Measurements from ENCODE around the gene PCNX1.

DNA sequence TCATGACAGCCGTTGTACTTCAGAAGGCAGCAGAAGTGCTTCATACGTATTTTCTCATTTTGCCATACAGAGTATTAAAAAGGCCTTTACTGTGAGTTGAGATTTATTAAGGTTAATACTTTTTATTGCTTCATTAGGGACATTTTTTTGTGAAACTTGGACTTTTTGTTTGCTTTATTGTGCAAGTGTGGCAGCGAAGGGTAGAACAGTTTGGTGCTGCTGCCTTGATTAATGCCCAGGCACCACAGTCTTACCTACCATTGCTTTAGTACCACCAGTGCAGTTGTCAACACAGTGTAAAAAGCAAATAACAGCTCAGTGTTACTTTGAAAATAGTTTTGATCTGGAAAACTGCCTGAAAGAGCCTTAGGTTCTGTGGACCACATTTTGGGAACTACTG, 147.4 kb downstream of the PCNX1 start:
- TF ChIP-seq, protein P1, sequence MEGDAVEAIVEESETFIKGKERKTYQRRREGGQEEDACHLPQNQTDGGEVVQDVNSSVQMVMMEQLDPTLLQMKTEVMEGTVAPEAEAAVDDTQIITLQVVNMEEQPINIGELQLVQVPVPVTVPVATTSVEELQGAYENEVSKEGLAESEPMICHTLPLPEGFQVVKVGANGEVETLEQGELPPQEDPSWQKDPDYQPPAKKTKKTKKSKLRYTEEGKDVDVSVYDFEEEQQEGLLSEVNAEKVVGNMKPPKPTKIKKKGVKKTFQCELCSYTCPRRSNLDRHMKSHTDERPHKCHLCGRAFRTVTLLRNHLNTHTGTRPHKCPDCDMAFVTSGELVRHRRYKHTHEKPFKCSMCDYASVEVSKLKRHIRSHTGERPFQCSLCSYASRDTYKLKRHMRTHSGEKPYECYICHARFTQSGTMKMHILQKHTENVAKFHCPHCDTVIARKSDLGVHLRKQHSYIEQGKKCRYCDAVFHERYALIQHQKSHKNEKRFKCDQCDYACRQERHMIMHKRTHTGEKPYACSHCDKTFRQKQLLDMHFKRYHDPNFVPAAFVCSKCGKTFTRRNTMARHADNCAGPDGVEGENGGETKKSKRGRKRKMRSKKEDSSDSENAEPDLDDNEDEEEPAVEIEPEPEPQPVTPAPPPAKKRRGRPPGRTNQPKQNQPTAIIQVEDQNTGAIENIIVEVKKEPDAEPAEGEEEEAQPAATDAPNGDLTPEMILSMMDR (IDR thresholded peaks at IDR 0.05; ENCODE audit: low read depth, low read length, poor library complexity, severe bottlenecking), result no peak
- TF ChIP-seq EZH2phosphoT487 (IDR thresholded peaks at IDR 0.05; ENCODE audit: borderline replicate concordance, low read length), result no peak

Data from DOHH2 (cell line).